A673 (cell line): Measurements from ENCODE around the gene HGF. TPM values are rescaled to one million over a fixed set of nuclear protein-coding genes. Genes with fewer than 3 reads are reported as not detected.

Experiments used
- BruUV-seq: library from RNA; stranded (reverse); fragments of 400-500 nt; replicated peaks from 2 replicates; lab custom pipeline; 2021; lab: Mats Ljungman, UMichigan
- CTCF ChIA-PET: fragments of 300-600 bp; sonication (Branson Sonifier 250); formaldehyde crosslinking; loops from one replicate; lab custom pipeline; 2022; ENCODE audit warnings: antibody characterized with exemption; lab: Charles Lee
- POLR2A ChIA-PET: fragments of 300-600 bp; sonication (Branson Sonifier 250); formaldehyde crosslinking; loops from one replicate; lab custom pipeline; 2022; ENCODE audit warnings: antibody characterized with exemption; ENCODE audit not compliant: low non-redundant PET; lab: Charles Lee
- DNase-seq: peaks from one replicate; pipeline ENCODE4 v3.0.0-alpha.2; 2015; ENCODE audit warnings: low spot score
- H3K27ac ChIP-seq: fragments of 200-600 bp; sonication (generic); 2 replicates; pipeline ENCODE4 v1.5.1; 2016; ENCODE audit warnings: mixed run types, low read depth, mild to moderate bottlenecking, mixed read lengths, antibody characterized with exemption, low read length; ENCODE audit not compliant: poor library complexity, severe bottlenecking
- H3K27me3 ChIP-seq: fragments of 200-600 bp; sonication (generic); replicated peaks from 2 replicates; pipeline ENCODE4 v1.6.1; 2017; ENCODE audit warnings: mixed run types, low read depth, mild to moderate bottlenecking, mixed read lengths, antibody characterized with exemption, low read length; ENCODE audit not compliant: insufficient read depth, poor library complexity
- H3K36me3 ChIP-seq: fragments of 200-600 bp; sonication (generic); 2 replicates; pipeline ENCODE4 v1.6.1; 2016; ENCODE audit warnings: mixed run types, mild to moderate bottlenecking, mixed read lengths, antibody characterized with exemption, low read length; ENCODE audit not compliant: insufficient read depth, poor library complexity, severe bottlenecking
- H3K4me1 ChIP-seq: fragments of 200-600 bp; sonication (generic); 2 replicates; pipeline ENCODE4 v1.6.1; 2017; ENCODE audit warnings: mixed run types, mild to moderate bottlenecking, mixed read lengths, antibody characterized with exemption, low read length; ENCODE audit not compliant: insufficient read depth, poor library complexity, severe bottlenecking
- H3K4me3 ChIP-seq: fragments of 200-600 bp; sonication (generic); 2 replicates; pipeline ENCODE4 v1.5.1; 2016; ENCODE audit warnings: low read depth, mixed run types, mild to moderate bottlenecking, mixed read lengths, low read length; ENCODE audit not compliant: poor library complexity, severe bottlenecking
- H3K9me3 ChIP-seq: fragments of 200-600 bp; sonication (generic); 2 replicates; pipeline ENCODE4 v1.6.1; 2016; ENCODE audit warnings: mixed run types, low read depth, mild to moderate bottlenecking, mixed read lengths, antibody characterized with exemption, low read length; ENCODE audit not compliant: poor library complexity, severe bottlenecking
- CTCF ChIP-seq: fragments of 300-800, 200-600 bp; sonication (generic); conservative IDR thresholded peaks from 2 replicates; pipeline ENCODE4 v1.5.1; 2017; ENCODE audit warnings: low read depth, mild to moderate bottlenecking, antibody characterized with exemption, low read length, moderate library complexity, mixed read lengths
- EZH2 ChIP-seq: fragments of 200-600 bp; sonication (generic); IDR thresholded peaks from 2 replicates; pipeline ENCODE4 v1.6.1; 2017; ENCODE audit warnings: borderline replicate concordance, low read depth, mild to moderate bottlenecking, mixed read lengths, antibody characterized with exemption, low read length; ENCODE audit not compliant: poor library complexity, severe bottlenecking
- intact Hi-C: fragments of 100-400 bp; cut with micrococcal nuclease; formaldehyde crosslinking; loops from one replicate; pipeline ENCODE4 v1.10.0; 2022; ENCODE audit not compliant: unreplicated experiment
- total RNA-seq: library from RNA; stranded (reverse); gene quantifications from 2 replicates; pipeline ENCODE4 v1.2.3, GENCODE V29; 2021

HGF gene
- total RNA-seq, 1 experiment from 2014 or later = not detected

- TF ChIP-seq EZH2 (no peak), CTCF (no peak)
- no peaks in the 10 kb centered on the region for H3K9me3 ChIP-seq
- ChIA-PET CTCF (no interaction called here), POLR2A (no interaction called here)
- no peak for DNase-seq
- H3K4me3 ChIP-seq = no peak overlapping the region
- no peak overlapping the region for H3K27ac ChIP-seq
- peaks cover 3% of the 10 kb centered on the region for H3K4me1 ChIP-seq
- no TSS peak for BruUV-seq
- no peaks in the 10 kb centered on the region for H3K36me3 ChIP-seq
- intact Hi-C loops = no loop called here
- H3K27me3 ChIP-seq = no peaks in the 10 kb centered on the region
Observed at GRCh38 chr7:81754918-81755696, 14.7 kb downstream of the HGF start.

- BruUV-seq = no TSS peak
- no peaks in the 10 kb centered on the region for H3K27me3 ChIP-seq
- ChIA-PET POLR2A (no interaction called here), CTCF (no interaction called here)
- no peaks in the 10 kb centered on the region for H3K4me1 ChIP-seq
- no peak overlapping the region for H3K27ac ChIP-seq
- DNase-seq = no peak
- no peak overlapping the region for H3K4me3 ChIP-seq
- no peaks in the 10 kb centered on the region for H3K36me3 ChIP-seq
- H3K9me3 ChIP-seq = no peaks in the 10 kb centered on the region
- intact Hi-C loops = no loop called here
- TF ChIP-seq EZH2 (no peak), CTCF (no peak)
Observed at GRCh38 chr7:81753392-81753791, 16.5 kb downstream of the HGF start.

- Histone ChIP-seq H3K27me3 (no peaks in the 10 kb centered on the region), H3K4me1 (no peaks in the 10 kb centered on the region), H3K9me3 (no peaks in the 10 kb centered on the region), H3K27ac (no peak overlapping the region), H3K36me3 (no peaks in the 10 kb centered on the region), H3K4me3 (no peak overlapping the region)
- POLR2A ChIA-PET = no interaction called here
- CTCF ChIA-PET = no interaction called here
- intact Hi-C loops = no loop called here
- TF ChIP-seq EZH2 (no peak), CTCF (no peak)
- BruUV-seq = no TSS peak
- DNase-seq = no peak
Observed at GRCh38 chr7:81752318-81752714, 17.5 kb downstream of the HGF start.
